ENCODE measurements around the gene FIGNL2.

- TF ChIP-seq CTCF (conservative IDR thresholded peaks at IDR 0.05; ENCODE audit: low read depth, low read length) (no peak), EZH2 (IDR thresholded peaks at IDR 0.05; ENCODE audit: borderline replicate concordance, low read depth, low read length, poor library complexity, severe bottlenecking) (no peak)
These were observed 9.8 kb downstream of the FIGNL2 start for GRCh38 chr12:51838762-51839161.

Data from A673 (cell line).